HG03575 (cell line): Measurements from ENCODE around the gene PTGIR.

Experiments used
- ATAC-seq: cut with Tn5 transposase; IDR thresholded peaks from one replicate; pipeline ENCODE4 v1.9.1; 2021; ENCODE audit not compliant: unreplicated experiment, insufficient number of reproducible peaks, low FRiP score; ENCODE audit errors: extremely low read depth

PTGIR gene

DNA sequence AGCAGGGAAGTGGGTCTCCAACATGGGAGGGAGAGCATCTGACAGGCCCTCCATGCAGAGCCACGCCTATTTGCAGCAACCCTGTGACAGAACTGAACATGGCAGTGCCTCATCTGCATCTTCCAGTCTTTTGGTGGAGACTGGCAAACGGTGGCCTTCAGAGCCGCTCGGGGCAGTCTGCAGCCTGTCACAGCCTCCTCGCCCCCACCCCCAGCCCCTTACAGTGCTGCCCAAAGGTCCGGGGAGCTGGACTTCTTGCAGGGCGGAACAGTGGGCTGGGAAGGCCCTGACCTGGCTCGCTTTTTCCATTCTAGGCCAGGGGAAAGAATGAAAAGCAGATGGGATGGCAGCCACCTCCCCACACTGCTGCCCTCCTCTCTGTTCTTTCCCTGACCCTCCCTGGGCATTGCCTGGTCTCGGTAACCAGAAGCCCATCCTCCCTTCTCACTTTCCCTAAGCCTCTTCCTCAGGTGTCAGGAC lies 21.1 kb downstream of the PTGIR start:
- ATAC-seq: no peak

- ATAC-seq: no peak
These were observed 21.7 kb downstream of the PTGIR start for GRCh38 chr19:46603195-46603637.

DNA sequence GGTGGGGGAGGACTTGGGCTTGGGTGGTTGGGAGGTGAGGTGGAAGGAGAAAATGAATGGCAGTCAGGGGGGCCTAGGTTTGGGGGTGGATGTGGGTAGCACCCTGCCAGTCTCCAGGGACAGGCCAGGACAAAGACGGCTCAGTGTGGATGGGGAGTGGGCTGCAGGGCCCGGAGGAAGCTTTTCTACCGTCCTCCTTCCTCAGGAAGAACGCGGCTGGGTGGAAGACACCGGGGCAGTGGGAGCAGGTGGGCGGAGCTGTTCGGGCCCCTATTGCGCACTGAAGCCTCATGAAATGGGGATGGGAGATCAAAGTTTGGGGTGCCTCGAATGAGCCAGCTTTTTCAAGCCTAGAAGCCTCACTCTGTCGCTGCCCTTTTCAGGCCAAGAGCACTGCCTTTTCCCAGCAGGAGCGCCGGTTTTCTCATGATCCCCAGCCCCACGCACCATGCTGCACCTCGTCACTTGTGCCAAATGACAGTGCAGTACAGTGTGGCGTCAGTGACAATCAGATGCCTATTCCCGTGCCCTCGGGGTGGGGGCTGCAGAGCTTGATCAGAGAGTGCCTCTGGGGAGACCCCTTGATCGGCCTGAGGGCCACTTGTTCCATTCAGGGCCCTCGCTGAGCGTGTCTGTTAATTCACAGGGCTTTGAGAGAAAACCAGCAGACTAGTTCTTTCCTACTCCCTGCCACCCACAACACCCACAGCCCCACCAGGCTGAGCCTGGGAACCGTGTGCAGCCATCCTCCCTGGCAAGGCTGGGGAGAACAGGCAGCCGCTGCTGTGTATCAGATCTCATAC lies 22.3 kb downstream of the PTGIR start:
- ATAC-seq: no peak

GRCh38 chr19:46601318-46602224 lies 23.3 kb downstream of the PTGIR start, which contains the start of gene CALM3:
Gene CALM3 (plus strand): TSS chr19:46601330. CDS start chr19:46601435, 105 bp downstream.
- ATAC-seq: no peak

DNA sequence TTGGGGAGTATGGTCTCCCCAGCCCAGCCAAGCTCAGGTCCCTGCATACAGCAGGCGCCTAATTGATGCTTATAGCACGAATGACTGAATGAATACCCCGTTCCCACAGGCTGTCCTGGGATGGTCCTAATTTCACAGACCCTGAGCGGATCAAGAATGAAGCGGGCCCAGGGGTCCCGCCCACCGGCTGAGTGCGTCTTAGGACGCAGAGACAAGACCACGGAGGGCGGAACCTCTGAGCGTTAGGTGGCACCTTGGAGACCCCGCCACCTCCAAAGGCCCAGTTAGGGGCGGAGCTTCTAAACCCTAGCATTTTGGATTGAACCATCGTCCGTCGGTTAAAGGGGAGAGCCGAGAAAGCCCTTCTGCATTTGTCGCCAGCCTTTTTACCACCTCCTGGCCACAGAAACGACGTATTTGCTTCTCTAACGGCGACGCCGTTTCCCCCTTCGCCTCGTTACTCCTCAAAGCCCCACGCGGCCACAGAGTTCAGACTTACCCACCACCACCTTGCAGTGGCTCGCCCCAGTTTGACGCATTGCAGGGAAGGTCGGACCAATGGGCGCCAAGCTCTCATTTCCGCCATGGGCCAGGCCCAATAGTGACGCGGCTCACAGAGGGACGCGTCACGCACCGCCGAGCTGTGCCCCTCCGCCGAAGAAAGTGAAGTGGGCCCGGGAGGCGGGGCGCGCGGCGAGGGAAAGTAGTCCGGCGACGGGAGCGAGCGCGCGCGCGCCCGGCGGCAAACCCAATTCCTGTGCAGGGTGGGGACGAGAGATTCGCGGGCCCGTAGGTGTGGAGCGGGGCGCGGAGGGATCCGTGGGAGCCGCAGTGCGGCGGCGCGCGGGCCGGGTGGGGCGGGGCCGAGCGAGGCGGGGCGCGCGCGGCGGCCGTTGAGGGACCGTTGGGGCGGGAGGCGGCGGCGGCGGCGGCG lies 24.2 kb downstream of the PTGIR start:
- ATAC-seq: peak; percentile 55

- ATAC-seq: no peak
These were observed 25.0 kb downstream of the PTGIR start for GRCh38 chr19:46599716-46600373.

DNA sequence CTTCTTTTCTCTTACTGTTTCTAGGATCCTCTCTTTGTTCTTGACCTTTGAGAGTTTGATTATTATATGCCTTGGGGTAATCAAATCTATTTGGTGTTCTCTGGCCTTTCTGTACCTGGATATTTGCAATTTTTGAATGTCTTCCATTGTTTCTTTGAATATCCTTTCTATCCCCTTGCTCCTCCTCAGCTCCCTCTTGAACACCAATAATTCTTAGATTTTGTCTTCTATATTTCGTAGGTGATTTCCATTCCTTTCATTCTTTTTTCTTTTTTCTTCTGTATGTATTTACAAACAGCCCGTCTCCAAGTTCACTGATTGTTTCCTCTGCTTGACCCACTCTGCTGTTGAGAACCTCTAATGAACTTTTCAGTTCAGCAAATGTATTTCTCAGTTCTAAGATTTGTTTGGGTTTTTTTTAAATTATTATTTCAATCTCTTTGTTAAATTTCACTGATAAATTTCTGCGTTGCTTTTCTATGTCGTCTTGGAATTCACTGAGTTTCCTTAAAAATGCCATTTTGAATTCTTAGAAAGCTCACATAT lies 26.4 kb downstream of the PTGIR start:
- ATAC-seq: no peak

DNA sequence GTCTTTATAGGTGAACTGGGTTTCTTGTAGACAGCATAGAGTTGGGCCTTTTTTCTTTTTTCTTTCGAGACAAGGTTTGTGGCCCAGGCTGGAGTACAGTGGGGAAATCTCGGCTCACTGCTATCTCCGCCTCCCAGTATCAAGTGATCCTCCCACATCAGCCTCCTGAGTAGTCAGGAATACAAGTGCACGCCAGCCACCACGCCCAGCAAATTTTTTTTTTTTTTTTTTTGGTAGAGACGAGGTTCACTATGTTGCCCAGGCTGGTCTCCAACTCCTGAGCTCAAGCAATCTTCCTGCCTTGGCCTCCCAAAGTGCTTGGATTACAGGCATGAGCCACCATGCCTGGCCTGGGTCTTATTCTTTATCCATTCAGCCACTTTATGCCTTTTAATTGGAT lies 28.9 kb downstream of the PTGIR start:
- no peak for ATAC-seq

DNA sequence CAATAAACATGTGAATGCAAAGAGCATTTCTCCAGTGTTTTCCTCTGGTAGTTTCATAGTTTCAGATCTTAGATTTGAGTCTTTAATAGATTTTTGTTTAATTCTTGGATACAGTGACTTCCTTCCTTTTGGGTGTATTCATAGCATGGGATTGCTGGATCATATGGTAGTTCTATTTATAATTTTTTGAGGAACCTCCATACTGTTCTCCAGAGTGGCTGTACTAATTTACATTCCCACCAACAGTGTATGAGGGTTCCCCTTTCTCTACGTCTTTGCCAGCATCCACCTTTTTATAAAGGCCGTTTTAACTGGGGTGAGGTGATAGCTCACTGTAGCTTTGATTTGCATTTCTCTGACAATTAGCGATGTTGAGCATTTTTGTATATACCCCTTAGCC lies 33.0 kb downstream of the PTGIR start:
- no peak for ATAC-seq

GRCh38 chr19:46591254-46591653 lies 33.6 kb downstream of the PTGIR start:
- no peak for ATAC-seq

DNA sequence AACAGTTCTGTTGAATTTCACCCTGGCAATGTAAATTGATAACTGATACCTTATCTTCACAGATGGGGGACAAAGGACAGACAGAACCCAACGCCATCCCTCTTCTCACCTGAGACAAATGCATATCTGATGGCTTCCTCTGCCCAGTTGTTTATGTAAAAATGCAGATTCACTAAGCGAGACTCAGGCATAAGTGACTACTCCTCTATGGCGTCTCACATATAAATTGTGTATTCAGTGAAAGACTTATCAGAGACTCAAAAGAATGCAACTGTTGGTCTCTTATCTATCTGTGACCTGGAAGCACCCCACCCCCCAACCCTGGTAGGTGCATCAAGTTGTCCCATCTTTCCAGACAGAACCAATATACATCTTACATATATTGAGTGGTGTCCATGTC lies 37.0 kb downstream of the PTGIR start:
- no peak for ATAC-seq

GRCh38 chr19:46586294-46586693 lies 38.6 kb downstream of the PTGIR start:
- no peak for ATAC-seq

- no peak for ATAC-seq
These were observed 39.4 kb downstream of the PTGIR start for GRCh38 chr19:46585539-46585938.

DNA sequence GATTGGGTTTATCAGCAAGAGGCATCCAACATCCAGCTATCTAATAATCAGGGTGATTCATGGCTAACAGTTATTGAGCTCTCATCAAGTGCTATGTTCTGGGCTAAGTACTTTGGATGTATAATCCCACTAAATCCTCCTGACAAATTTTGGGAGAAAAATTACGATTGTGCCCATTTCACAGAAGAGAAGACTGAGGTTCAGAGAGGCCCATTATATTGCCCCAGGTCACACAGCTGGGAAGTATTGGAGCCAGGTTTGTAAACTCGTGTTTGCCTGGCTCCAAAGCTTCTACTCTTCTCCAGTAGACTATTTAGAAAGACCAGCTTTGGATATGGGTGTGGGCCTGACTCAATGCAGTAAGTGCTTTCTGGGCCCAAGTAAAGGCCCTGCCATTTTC lies 44.6 kb downstream of the PTGIR start:
- ATAC-seq: no peak

DNA sequence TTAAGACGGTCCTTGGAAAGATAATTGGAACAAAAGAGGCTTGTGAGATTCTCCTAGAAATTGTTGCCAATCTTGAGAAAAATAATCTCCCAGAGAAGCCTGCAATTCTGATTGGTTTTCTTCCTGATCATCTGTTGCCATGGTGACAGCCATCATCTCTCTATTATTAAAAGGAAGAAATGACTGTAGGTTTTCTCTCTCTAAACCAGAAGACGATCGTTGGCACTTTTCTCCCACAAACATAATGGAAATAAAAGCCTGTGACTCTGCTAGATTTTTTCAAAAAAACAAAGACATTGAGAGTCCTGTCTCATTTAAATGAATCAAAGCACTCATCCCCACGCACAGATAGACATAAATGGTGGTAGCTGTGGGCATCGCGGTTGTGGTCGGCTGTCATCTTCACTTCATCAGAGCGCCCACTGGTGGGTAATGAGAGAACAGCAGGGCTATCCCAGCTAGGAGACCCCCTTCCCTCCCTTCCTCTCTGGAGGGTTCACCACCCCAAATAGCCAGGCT lies 45.5 kb downstream of the PTGIR start:
- ATAC-seq: no peak

DNA sequence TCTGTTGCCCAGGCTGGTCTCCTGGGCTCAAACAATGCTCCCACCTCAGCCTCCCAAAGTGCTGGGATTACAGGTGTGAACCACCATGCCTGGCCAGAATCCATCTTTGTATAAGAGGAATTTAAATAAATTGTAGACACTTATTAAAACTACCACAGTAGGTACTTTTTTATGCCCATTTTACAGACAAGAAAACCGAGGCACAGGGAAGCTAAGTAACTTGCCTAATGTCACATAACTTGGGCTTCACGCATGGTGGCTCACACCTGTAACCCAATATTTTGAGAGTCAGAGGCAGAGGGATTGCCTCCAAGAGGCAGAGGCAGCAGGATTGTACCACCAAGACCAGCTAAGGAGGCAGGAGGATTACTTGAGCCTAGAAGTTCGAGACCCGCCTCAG lies 46.4 kb downstream of the PTGIR start:
- ATAC-seq: no peak

GRCh38 chr19:46574533-46574932 lies 50.4 kb downstream of the PTGIR start:
- no peak for ATAC-seq
